ENCODE data around the gene STAC.
"Not testable (repeated sequence)": the region's sequence is repeated elsewhere in the genome, so short reads cannot be mapped to it uniquely, and the experiment has no call there.

The STAC gene

DNA sequence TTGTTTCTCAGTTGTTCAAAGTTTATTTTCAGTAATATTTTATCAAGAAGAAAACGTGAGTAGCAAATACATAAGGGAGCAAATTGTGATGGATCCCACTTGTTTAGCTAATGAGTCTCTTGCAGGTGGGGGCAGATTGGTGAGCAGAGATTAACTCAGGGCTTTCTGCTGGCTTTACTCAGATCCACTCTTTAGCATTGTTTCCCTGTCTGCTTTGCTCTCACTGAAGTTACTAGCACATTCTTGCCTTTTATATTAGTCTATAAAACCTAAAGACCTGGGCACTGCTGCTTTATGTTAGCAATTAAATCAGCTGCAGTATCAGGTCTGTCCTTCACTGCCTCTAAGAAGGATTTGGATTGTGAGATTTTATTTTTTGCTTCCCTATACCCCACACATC, 71.5 kb downstream of the STAC start:
- Histone ChIP-seq H3K4me3 (ENCODE audit: low read length) (no peak overlapping the region), H3K27me3 (ENCODE audit: insufficient read depth, low read length) (no peaks in the 10 kb centered on the region), H3K27ac (ENCODE audit: low read depth, low read length) (no peak overlapping the region), H3K4me1 (ENCODE audit: insufficient read depth, low read length) (no peaks in the 10 kb centered on the region), H3K36me3 (ENCODE audit: insufficient read depth, low read length) (0 out of 2 replicates have a peak, but pooled peaks cover 3% of the 10 kb centered on the region), H3K9me3 (ENCODE audit: insufficient read depth, low read depth, low read length) (no peaks in the 10 kb centered on the region), H3K9ac (ENCODE audit: low read depth, low read length) (no peak overlapping the region)
- 75% methylated on average over 1 of the region's 1 CpG for WGBS

- H3K9ac ChIP-seq (ENCODE audit: low read depth, low read length); H3K27me3 ChIP-seq (ENCODE audit: insufficient read depth, low read length); H3K36me3 ChIP-seq (ENCODE audit: insufficient read depth, low read length); H3K4me1 ChIP-seq (ENCODE audit: insufficient read depth, low read length); H3K4me3 ChIP-seq (ENCODE audit: low read length); H3K27ac ChIP-seq (ENCODE audit: low read depth, low read length); H3K9me3 ChIP-seq (ENCODE audit: insufficient read depth, low read depth, low read length): not testable (repeated sequence)
- 97% methylated on average over 30 of the region's 30 CpGs for WGBS
These were observed 72.9 kb downstream of the STAC start for GRCh38 chr3:36453213-36453612.

GRCh38 chr3:36453896-36454295, 73.6 kb downstream of the STAC start:
- H3K4me1 ChIP-seq (ENCODE audit: insufficient read depth, low read length); H3K9ac ChIP-seq (ENCODE audit: low read depth, low read length); H3K9me3 ChIP-seq (ENCODE audit: insufficient read depth, low read depth, low read length); H3K4me3 ChIP-seq (ENCODE audit: low read length); H3K36me3 ChIP-seq (ENCODE audit: insufficient read depth, low read length); H3K27ac ChIP-seq (ENCODE audit: low read depth, low read length); H3K27me3 ChIP-seq (ENCODE audit: insufficient read depth, low read length): not testable (repeated sequence)
- WGBS: 96% methylated on average over 6 of the region's 6 CpGs

- Histone ChIP-seq H3K36me3 (ENCODE audit: insufficient read depth, low read length) (0 out of 2 replicates have a peak, but pooled peaks cover 3% of the 10 kb centered on the region), H3K4me3 (ENCODE audit: low read length) (no peak overlapping the region)
- 98% methylated on average over 2 of the region's 2 CpGs for WGBS
These were observed 75.1 kb downstream of the STAC start for GRCh38 chr3:36455406-36455805.

DNA sequence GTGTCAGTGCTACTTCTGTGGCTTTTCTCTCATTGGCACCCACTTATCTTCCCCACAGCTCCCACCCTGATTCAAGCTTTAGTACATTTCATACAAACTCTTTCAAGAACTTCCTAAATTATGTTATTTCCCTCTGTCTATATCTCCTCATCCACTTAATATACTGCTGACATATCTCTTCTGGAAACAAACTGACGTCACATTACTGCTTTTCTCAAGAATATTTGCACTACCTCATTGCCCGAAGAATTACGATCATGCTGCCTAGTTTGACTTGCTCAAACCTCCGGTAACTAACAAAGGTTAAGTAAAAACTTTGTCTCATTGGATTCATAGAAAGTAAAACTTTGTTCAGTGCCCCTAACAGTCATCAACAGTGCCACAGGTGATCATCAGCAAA, 76.5 kb downstream of the STAC start:
- Histone ChIP-seq H3K4me1 (ENCODE audit: insufficient read depth, low read length) (no peaks in the 10 kb centered on the region), H3K36me3 (ENCODE audit: insufficient read depth, low read length) (0 out of 2 replicates have a peak, but pooled peaks cover 3% of the 10 kb centered on the region), H3K9ac (ENCODE audit: low read depth, low read length) (no peak overlapping the region), H3K27me3 (ENCODE audit: insufficient read depth, low read length) (no peaks in the 10 kb centered on the region), H3K9me3 (ENCODE audit: insufficient read depth, low read depth, low read length) (no peaks in the 10 kb centered on the region), H3K27ac (ENCODE audit: low read depth, low read length) (no peak overlapping the region), H3K4me3 (ENCODE audit: low read length) (no peak overlapping the region)
- 95% methylated on average over 4 of the region's 4 CpGs for WGBS

More at GRCh38 chr3:36455406-36455805, 75.1 kb downstream of the STAC start:
- H3K27me3 ChIP-seq (ENCODE audit: insufficient read depth, low read length): no peaks in the 10 kb centered on the region
- no peak overlapping the region for H3K9ac ChIP-seq (ENCODE audit: low read depth, low read length)
- H3K9me3 ChIP-seq (ENCODE audit: insufficient read depth, low read depth, low read length): no peaks in the 10 kb centered on the region
- no peak overlapping the region for H3K27ac ChIP-seq (ENCODE audit: low read depth, low read length)
- no peaks in the 10 kb centered on the region for H3K4me1 ChIP-seq (ENCODE audit: insufficient read depth, low read length)

DNA sequence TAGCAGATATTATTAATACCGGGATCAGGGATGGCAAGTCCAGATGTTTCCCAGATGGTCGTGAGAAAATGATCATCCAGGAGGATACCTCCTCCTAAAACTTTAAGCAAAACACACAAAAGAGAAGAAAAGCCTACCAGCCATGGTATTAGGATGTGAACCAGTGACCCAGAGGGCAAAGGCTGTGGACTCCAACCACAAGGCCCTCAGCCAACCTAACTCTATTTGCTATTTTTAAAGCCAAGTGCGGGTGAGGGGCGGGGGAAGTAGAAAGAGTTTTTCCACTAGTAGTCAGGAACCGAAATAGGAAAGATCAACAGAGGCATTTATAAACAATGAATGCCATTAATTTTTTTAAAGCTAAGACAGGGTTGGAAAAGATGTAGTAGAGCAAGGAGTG, 77.4 kb downstream of the STAC start:
- Histone ChIP-seq H3K9me3 (ENCODE audit: insufficient read depth, low read depth, low read length) (no peaks in the 10 kb centered on the region), H3K4me3 (ENCODE audit: low read length) (no peak overlapping the region), H3K4me1 (ENCODE audit: insufficient read depth, low read length) (no peaks in the 10 kb centered on the region), H3K36me3 (ENCODE audit: insufficient read depth, low read length) (no peaks in the 10 kb centered on the region), H3K27me3 (ENCODE audit: insufficient read depth, low read length) (no peaks in the 10 kb centered on the region), H3K27ac (ENCODE audit: low read depth, low read length) (no peak overlapping the region), H3K9ac (ENCODE audit: low read depth, low read length) (no peak overlapping the region)
- WGBS: 96% methylated on average over 5 of the region's 5 CpGs

GRCh38 chr3:36459177-36459576, 78.9 kb downstream of the STAC start:
- no peaks in the 10 kb centered on the region for H3K36me3 ChIP-seq (ENCODE audit: insufficient read depth, low read length)
- no peak overlapping the region for H3K9ac ChIP-seq (ENCODE audit: low read depth, low read length)
- H3K27ac ChIP-seq (ENCODE audit: low read depth, low read length): no peak overlapping the region
- H3K27me3 ChIP-seq (ENCODE audit: insufficient read depth, low read length): no peaks in the 10 kb centered on the region
- no peaks in the 10 kb centered on the region for H3K9me3 ChIP-seq (ENCODE audit: insufficient read depth, low read depth, low read length)
- H3K4me3 ChIP-seq (ENCODE audit: low read length): no peak overlapping the region
- H3K4me1 ChIP-seq (ENCODE audit: insufficient read depth, low read length): no peaks in the 10 kb centered on the region

- Histone ChIP-seq H3K27me3 (ENCODE audit: insufficient read depth, low read length) (no peaks in the 10 kb centered on the region), H3K36me3 (ENCODE audit: insufficient read depth, low read length) (no peaks in the 10 kb centered on the region), H3K9me3 (ENCODE audit: insufficient read depth, low read depth, low read length) (peaks cover 4% of the 10 kb centered on the region; the same call in 1 of the 2 replicates), H3K9ac (ENCODE audit: low read depth, low read length) (no peak overlapping the region), H3K27ac (ENCODE audit: low read depth, low read length) (no peak overlapping the region), H3K4me1 (ENCODE audit: insufficient read depth, low read length) (no peaks in the 10 kb centered on the region), H3K4me3 (ENCODE audit: low read length) (no peak overlapping the region)
- WGBS: 91% methylated on average over 1 of the region's 1 CpG
These were observed 81.3 kb downstream of the STAC start for GRCh38 chr3:36461597-36461996.

GRCh38 chr3:36472045-36472444, 91.7 kb downstream of the STAC start:
- H3K4me1 ChIP-seq (ENCODE audit: insufficient read depth, low read length); H3K9me3 ChIP-seq (ENCODE audit: insufficient read depth, low read depth, low read length); H3K4me3 ChIP-seq (ENCODE audit: low read length); H3K27ac ChIP-seq (ENCODE audit: low read depth, low read length); H3K9ac ChIP-seq (ENCODE audit: low read depth, low read length); H3K36me3 ChIP-seq (ENCODE audit: insufficient read depth, low read length); H3K27me3 ChIP-seq (ENCODE audit: insufficient read depth, low read length): not testable (repeated sequence)
- 93% methylated on average over 6 of the region's 6 CpGs for WGBS

GRCh38 chr3:36475558-36475957, 95.3 kb downstream of the STAC start:
- Histone ChIP-seq H3K9me3 (ENCODE audit: insufficient read depth, low read depth, low read length) (no peaks in the 10 kb centered on the region), H3K4me3 (ENCODE audit: low read length) (no peak overlapping the region), H3K9ac (ENCODE audit: low read depth, low read length) (no peak overlapping the region), H3K27ac (ENCODE audit: low read depth, low read length) (no peak overlapping the region), H3K4me1 (ENCODE audit: insufficient read depth, low read length) (no peaks in the 10 kb centered on the region), H3K27me3 (ENCODE audit: insufficient read depth, low read length) (no peaks in the 10 kb centered on the region), H3K36me3 (ENCODE audit: insufficient read depth, low read length) (no peaks in the 10 kb centered on the region)
- WGBS: 97% methylated on average over 2 of the region's 2 CpGs

GRCh38 chr3:36476286-36476942, 96.1 kb downstream of the STAC start:
- WGBS: 96% methylated on average over 6 of the region's 6 CpGs
- H3K27ac ChIP-seq (ENCODE audit: low read depth, low read length): no peak overlapping the region

GRCh38 chr3:36477655-36478054, 97.4 kb downstream of the STAC start:
- WGBS: 76% methylated on average over 7 of the region's 7 CpGs
- no peaks in the 10 kb centered on the region for H3K36me3 ChIP-seq (ENCODE audit: insufficient read depth, low read length)
- H3K9me3 ChIP-seq (ENCODE audit: insufficient read depth, low read depth, low read length): no peaks in the 10 kb centered on the region
- H3K9ac ChIP-seq (ENCODE audit: low read depth, low read length): no peak overlapping the region
- H3K27ac ChIP-seq (ENCODE audit: low read depth, low read length): no peak overlapping the region
- H3K27me3 ChIP-seq (ENCODE audit: insufficient read depth, low read length): no peaks in the 10 kb centered on the region
- H3K4me1 ChIP-seq (ENCODE audit: insufficient read depth, low read length): no peaks in the 10 kb centered on the region
- H3K4me3 ChIP-seq (ENCODE audit: low read length): no peak overlapping the region

More at GRCh38 chr3:36476286-36476942, 96.1 kb downstream of the STAC start:
- Histone ChIP-seq H3K9me3 (ENCODE audit: insufficient read depth, low read depth, low read length) (no peaks in the 10 kb centered on the region), H3K36me3 (ENCODE audit: insufficient read depth, low read length) (no peaks in the 10 kb centered on the region), H3K4me3 (ENCODE audit: low read length) (no peak overlapping the region), H3K9ac (ENCODE audit: low read depth, low read length) (no peak overlapping the region), H3K4me1 (ENCODE audit: insufficient read depth, low read length) (no peaks in the 10 kb centered on the region), H3K27me3 (ENCODE audit: insufficient read depth, low read length) (no peaks in the 10 kb centered on the region)

All from HUES64 (cell line).